GM12878 (cell line): ENCODE results near the gene KRT14. TPM values are rescaled to one million over a fixed set of nuclear protein-coding genes. Genes with fewer than 3 reads are reported as not detected.

Source experiments
- ATAC-seq: fragments of 200-7000 bp; cut with Tn5 transposase; 3 replicates; pipeline ENCODE4 v1.9.1; 2020; ENCODE audit warnings: mild to moderate bottlenecking, moderate library complexity
- BruUV-seq: library from RNA; stranded (reverse); fragments of 400-500 nt; replicated peaks from 2 replicates; lab custom pipeline; 2021; lab: Mats Ljungman, UMichigan
- CTCF ChIA-PET: fragments of 300-600 bp; sonication (Branson Sonifier 250); formaldehyde crosslinking; extraction: SDS; loops from one replicate; lab custom pipeline; 2021; ENCODE audit warnings: inconsistent platforms; lab: Yijun Ruan, JAX
- POLR2A ChIA-PET: fragments of 350-600 bp; formaldehyde crosslinking; extraction: SDS; loops from one replicate; lab custom pipeline; 2021; ENCODE audit warnings: inconsistent platforms; lab: Charles Lee
- RAD21 ChIA-PET: fragments of 300-600 bp; sonication (Branson Sonifier 250); formaldehyde crosslinking; loops from one replicate; lab custom pipeline; 2023; ENCODE audit warnings: antibody characterized with exemption; ENCODE audit not compliant: unreplicated experiment; lab: Charles Lee
- SMC1A ChIA-PET: fragments of 300-600 bp; sonication (Branson Sonifier 250); formaldehyde crosslinking; loops from one replicate; lab custom pipeline; 2023; ENCODE audit not compliant: unreplicated experiment, uncharacterized antibody; lab: Charles Lee
- DNase-seq: peaks from one replicate; pipeline ENCODE4 v3.0.0-alpha.2; 2011; ENCODE audit warnings: low read depth, low spot score
- FAIRE-seq: peaks from 3 replicates; lab custom pipeline; 2011; peaks lifted over from hg19 to GRCh38; lab: Jason Lieb, UNC
- H2AFZ ChIP-seq: 2 replicates; pipeline ENCODE4 v1.6.0; 2011; ENCODE audit warnings: low read depth, low read length, control low read depth; ENCODE audit not compliant: control insufficient read depth
- H3K27ac ChIP-seq: 2 replicates; pipeline ENCODE4 v1.5.1; 2011; ENCODE audit warnings: control low read depth; ENCODE audit not compliant: control insufficient read depth, insufficient read depth
- H3K27me3 ChIP-seq, 2 experiments: replicated peaks in 1 of 2; 2 replicates each; pipeline versions ENCODE4 v1.6.0 to v1.6.1; 2011; ENCODE audit warnings: low read length in 1 of 2; ENCODE audit not compliant: control insufficient read depth in 2 of 2, insufficient read depth in 2 of 2
- H3K36me3 ChIP-seq, 2 experiments: 2 replicates each; pipeline ENCODE4 v1.5.1; 2011; ENCODE audit warnings: low read length in 1 of 2; ENCODE audit not compliant: control insufficient read depth in 2 of 2, insufficient read depth in 2 of 2
- H3K4me1 ChIP-seq: 2 replicates; pipeline ENCODE4 v1.6.1; 2011; ENCODE audit warnings: mild to moderate bottlenecking, low read length, moderate library complexity, mixed read lengths; ENCODE audit not compliant: control insufficient read depth, insufficient read depth
- H3K4me2 ChIP-seq: 2 replicates; pipeline ENCODE4 v1.6.0; 2011; ENCODE audit warnings: control low read depth; ENCODE audit not compliant: control insufficient read depth, insufficient read depth
- H3K4me3 ChIP-seq: fragments of 200-600 bp; sonication (generic); 2 replicates; pipeline ENCODE4 v1.5.1; 2016
- H3K79me2 ChIP-seq: 2 replicates; pipeline ENCODE4 v1.6.0; 2011; ENCODE audit warnings: low read length; ENCODE audit not compliant: control insufficient read depth, insufficient read depth
- H3K9ac ChIP-seq: 2 replicates; pipeline ENCODE4 v1.8.0; 2011; ENCODE audit warnings: low read length, control low read depth, mixed read lengths; ENCODE audit not compliant: control insufficient read depth, insufficient read depth
- H3K9me3 ChIP-seq: replicated peaks from 3 replicates; pipeline ENCODE4 v1.5.1; 2011; ENCODE audit warnings: mild to moderate bottlenecking, low read length; ENCODE audit not compliant: control insufficient read depth, insufficient read depth
- H4K20me1 ChIP-seq: 2 replicates; pipeline ENCODE4 v1.6.0; 2011; ENCODE audit not compliant: control insufficient read depth, insufficient read depth
- EED ChIP-seq: sonication (generic); IDR thresholded peaks from 2 replicates; pipeline ENCODE4 v1.6.1; 2016; ENCODE audit warnings: antibody characterized with exemption, low read depth
- EGR1 ChIP-seq, 2 experiments: IDR thresholded peaks; 1 replicate in 1 of 2; 2 replicates in 1 of 2; pipeline ENCODE4 v1.6.1; 2011 to 2012; ENCODE audit warnings: low read depth in 2 of 2, low read length in 2 of 2, borderline replicate concordance in 1 of 2, mild to moderate bottlenecking in 1 of 2, moderate library complexity in 1 of 2
- HDAC6 ChIP-seq: fragments of 200-600 bp; sonication (generic); IDR thresholded peaks from one replicate; pipeline ENCODE4 v1.8.0; 2017; ENCODE audit warnings: antibody characterized with exemption; ENCODE audit not compliant: unreplicated experiment
- IKZF2 ChIP-seq, 2 experiments: fragments of 450-650 bp; IDR thresholded peaks; 2 replicates each; pipeline ENCODE4 v1.6.1; 2017; ENCODE audit warnings: mild to moderate bottlenecking in 2 of 2, moderate library complexity in 2 of 2
- KAT2A ChIP-seq: conservative IDR thresholded peaks from 2 replicates; pipeline ENCODE4 v1.6.1; 2011; ENCODE audit warnings: low read depth, low read length; ENCODE audit not compliant: control insufficient read depth
- KLF5 ChIP-seq: fragments of 450-650 bp; IDR thresholded peaks from 2 replicates; pipeline ENCODE4 v1.6.1; 2014; ENCODE audit warnings: mild to moderate bottlenecking; ENCODE audit not compliant: partially characterized antibody
- MEF2A ChIP-seq: IDR thresholded peaks from 2 replicates; pipeline ENCODE4 v1.6.1; 2011; ENCODE audit warnings: low read depth, mild to moderate bottlenecking, low read length, moderate library complexity; ENCODE audit not compliant: insufficient read depth
- MEF2B ChIP-seq: fragments of 450-650 bp; IDR thresholded peaks from 2 replicates; pipeline ENCODE4 v1.6.1; 2018; ENCODE audit warnings: mild to moderate bottlenecking, moderate library complexity; ENCODE audit not compliant: partially characterized antibody, poor library complexity, severe bottlenecking
- NR2F1 ChIP-seq: fragments of 450-650 bp; conservative IDR thresholded peaks from 2 replicates; pipeline ENCODE4 v1.6.1; 2017; ENCODE audit warnings: mild to moderate bottlenecking
- POLR2AphosphoS2 ChIP-seq: IDR thresholded peaks from 2 replicates; pipeline ENCODE4 v1.6.1; 2011; ENCODE audit warnings: low read depth, mild to moderate bottlenecking, low read length, improper control_type of control experiment, moderate library complexity
- RELA ChIP-seq: fragments of 450-650 bp; IDR thresholded peaks from 2 replicates; pipeline ENCODE4 v1.8.0; 2014; ENCODE audit warnings: borderline replicate concordance; ENCODE audit not compliant: partially characterized antibody
- SREBF1 ChIP-seq: IDR thresholded peaks from 2 replicates; pipeline ENCODE4 v1.6.1; 2012; ENCODE audit warnings: mild to moderate bottlenecking, low read length
- SREBF2 ChIP-seq: IDR thresholded peaks from 2 replicates; pipeline ENCODE4 v1.6.1; 2012; ENCODE audit warnings: mild to moderate bottlenecking, low read length
- SRF ChIP-seq, 2 experiments: IDR thresholded peaks; 2 replicates each; pipeline ENCODE4 v1.6.1; 2011; ENCODE audit warnings: low read depth in 2 of 2, low read length in 2 of 2, mild to moderate bottlenecking in 1 of 2, moderate library complexity in 1 of 2
- SUPT20H ChIP-seq: IDR thresholded peaks from 2 replicates; pipeline ENCODE4 v1.6.1; 2011; ENCODE audit warnings: low read depth, mild to moderate bottlenecking, low read length, moderate library complexity, borderline replicate concordance; ENCODE audit not compliant: control insufficient read depth
- TBL1XR1 ChIP-seq: IDR thresholded peaks from 2 replicates; pipeline ENCODE4 v1.6.1; 2012; ENCODE audit warnings: low read depth, low read length, improper control_type of control experiment
- ZBED1 ChIP-seq: IDR thresholded peaks from 2 replicates; pipeline ENCODE4 v1.6.1; 2016; ENCODE audit warnings: borderline replicate concordance
- WGBS: methylation state at CpG from one replicate; pipeline ENCODE4 v1.1.6; 2016; ENCODE audit warnings: low lambda C conversion rate; ENCODE audit not compliant: insufficient replicate concordance, insufficient coverage; ENCODE audit errors: missing lambda C conversion rate; 5-methylcytosine and 5-hydroxymethylcytosine counted together
- in situ Hi-C: fragments of 300-500 bp; cut with MboI; formaldehyde crosslinking; loops from 9 replicates; pipeline ENCODE4 v1.14.3; 2018; ENCODE audit warnings: mixed read lengths
- intact Hi-C: fragments of 100-400 bp; cut with micrococcal nuclease; formaldehyde crosslinking; loops from one replicate; pipeline ENCODE4 v1.14.2; 2022; ENCODE audit not compliant: unreplicated experiment
- polyA plus RNA-seq, 11 experiments: library from polyadenylated mRNA; depleted of rRNA in 4 of 11; unstranded in 6 of 11; stranded (reverse) in 5 of 11; fragments of >200 nt; fragmentation: Nextera tagmentation in 4 of 11; fragmentation: Illumina TruSeq in 1 of 11; extraction: Ambion mirVana in 4 of 11; extraction: Trizol in 1 of 11; gene quantifications; 1 replicate in 1 of 11; 2 replicates in 10 of 11; pipeline versions ENCODE4 v1.2.1 to v1.2.3, GENCODE V29; 2011 to 2016; ENCODE audit warnings: inconsistent platforms in 2 of 11, missing spikeins in 2 of 11, low read depth in 1 of 11
- total RNA-seq, 4 experiments: library from RNA; depleted of rRNA in 3 of 4; stranded (reverse); fragments of >200 nt in 3 of 4; fragmentation: Illumina TruSeq in 1 of 4; extraction: Trizol in 1 of 4; gene quantifications; 2 replicates each; pipeline versions ENCODE4 v1.2.1 to v1.2.3, GENCODE V29; 2013 to 2021
- TF ChIP-seq, protein P1 (sequence below): fragments of 450-650 bp; IDR thresholded peaks from 2 replicates; pipeline ENCODE4 v1.6.1; 2017; ENCODE audit warnings: low read depth, mild to moderate bottlenecking, moderate library complexity
- TF ChIP-seq, protein P2 (sequence below): fragments of 450-650 bp; formaldehyde crosslinking; IDR thresholded peaks from 2 replicates; pipeline ENCODE4 v1.4.0; 2022; ENCODE audit warnings: mild to moderate bottlenecking, moderate library complexity

The KRT14 gene
- total and polyA plus RNA-seq, 10 of the 15 experiments (the other 5 are each of a cell fraction or from before 2014, with no cell fraction given) = 1.5 TPM; not detected in 9

DNA sequence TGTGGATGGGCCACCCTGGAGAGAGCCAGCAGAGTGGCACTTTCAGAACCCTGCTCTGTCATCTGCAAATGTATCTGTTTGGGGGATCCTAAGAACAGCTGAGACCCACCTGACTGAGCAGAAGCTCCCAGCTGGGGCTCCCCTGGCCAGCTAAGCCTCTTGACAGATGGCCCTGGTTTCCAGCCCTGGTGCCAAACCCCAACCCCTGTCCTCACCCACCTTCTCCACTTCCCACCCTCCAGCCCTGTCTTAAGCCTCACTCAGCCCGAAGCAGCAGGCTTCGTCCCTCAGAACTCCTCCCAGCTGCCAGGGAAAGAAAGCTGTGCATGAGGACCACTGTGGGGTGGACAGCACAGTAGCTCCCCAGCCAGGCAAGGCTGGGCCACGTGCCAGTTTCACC, 11.4 kb downstream of the KRT14 start:
- no TSS peak for BruUV-seq
- FAIRE-seq (no peak), DNase-seq (no peak), ATAC-seq (no peak)
- H3K4me1 ChIP-seq = no peaks in the 10 kb centered on the region
- SMC1A ChIA-PET = interaction anchor here (0.9 kb wide), 1 partner anchor 56 kb away, joined by 3 read pairs; no protein-coding TSS in a partner anchor
- no peak overlapping the region for H2AFZ ChIP-seq
- in situ Hi-C loops (no loop called here), intact Hi-C loops (loop anchor here (5.0 kb wide), 1 partner anchor 87 kb away; no protein-coding TSS in a partner anchor)
- WGBS = 2% methylated on average over 3 of the region's 3 CpGs
- CTCF ChIA-PET = interaction anchor here (1.1 kb wide), 1 partner anchor 26 kb away, joined by 3 read pairs; no protein-coding TSS in a partner anchor
- H3K9me3 ChIP-seq = no peaks in the 10 kb centered on the region
- TF ChIP-seq SUPT20H (no peak), SREBF2 (no peak), IKZF2 (IDR thresholded peaks at IDR 0.05) (no peak), ZBED1 (no peak), TBL1XR1 (no peak), KLF5 (no peak), SREBF1 (no peak), MEF2A (no peak), POLR2AphosphoS2 (no peak), MEF2B (no peak), NR2F1 (no peak), EGR1 (IDR thresholded peaks at IDR 0.05; ENCODE audit: borderline replicate concordance in 1 of 2, low read depth in 2 of 2, low read length in 2 of 2) (no peak), RELA (no peak), KAT2A (no peak), HDAC6 (no peak), SRF (IDR thresholded peaks at IDR 0.05; ENCODE audit: low read depth in 2 of 2, low read length in 2 of 2) (no peak), EED (no peak)
- TF ChIP-seq, protein P1, sequence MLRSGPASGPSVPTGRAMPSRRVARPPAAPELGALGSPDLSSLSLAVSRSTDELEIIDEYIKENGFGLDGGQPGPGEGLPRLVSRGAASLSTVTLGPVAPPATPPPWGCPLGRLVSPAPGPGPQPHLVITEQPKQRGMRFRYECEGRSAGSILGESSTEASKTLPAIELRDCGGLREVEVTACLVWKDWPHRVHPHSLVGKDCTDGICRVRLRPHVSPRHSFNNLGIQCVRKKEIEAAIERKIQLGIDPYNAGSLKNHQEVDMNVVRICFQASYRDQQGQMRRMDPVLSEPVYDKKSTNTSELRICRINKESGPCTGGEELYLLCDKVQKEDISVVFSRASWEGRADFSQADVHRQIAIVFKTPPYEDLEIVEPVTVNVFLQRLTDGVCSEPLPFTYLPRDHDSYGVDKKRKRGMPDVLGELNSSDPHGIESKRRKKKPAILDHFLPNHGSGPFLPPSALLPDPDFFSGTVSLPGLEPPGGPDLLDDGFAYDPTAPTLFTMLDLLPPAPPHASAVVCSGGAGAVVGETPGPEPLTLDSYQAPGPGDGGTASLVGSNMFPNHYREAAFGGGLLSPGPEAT = no peak
- TF ChIP-seq, protein P2, sequence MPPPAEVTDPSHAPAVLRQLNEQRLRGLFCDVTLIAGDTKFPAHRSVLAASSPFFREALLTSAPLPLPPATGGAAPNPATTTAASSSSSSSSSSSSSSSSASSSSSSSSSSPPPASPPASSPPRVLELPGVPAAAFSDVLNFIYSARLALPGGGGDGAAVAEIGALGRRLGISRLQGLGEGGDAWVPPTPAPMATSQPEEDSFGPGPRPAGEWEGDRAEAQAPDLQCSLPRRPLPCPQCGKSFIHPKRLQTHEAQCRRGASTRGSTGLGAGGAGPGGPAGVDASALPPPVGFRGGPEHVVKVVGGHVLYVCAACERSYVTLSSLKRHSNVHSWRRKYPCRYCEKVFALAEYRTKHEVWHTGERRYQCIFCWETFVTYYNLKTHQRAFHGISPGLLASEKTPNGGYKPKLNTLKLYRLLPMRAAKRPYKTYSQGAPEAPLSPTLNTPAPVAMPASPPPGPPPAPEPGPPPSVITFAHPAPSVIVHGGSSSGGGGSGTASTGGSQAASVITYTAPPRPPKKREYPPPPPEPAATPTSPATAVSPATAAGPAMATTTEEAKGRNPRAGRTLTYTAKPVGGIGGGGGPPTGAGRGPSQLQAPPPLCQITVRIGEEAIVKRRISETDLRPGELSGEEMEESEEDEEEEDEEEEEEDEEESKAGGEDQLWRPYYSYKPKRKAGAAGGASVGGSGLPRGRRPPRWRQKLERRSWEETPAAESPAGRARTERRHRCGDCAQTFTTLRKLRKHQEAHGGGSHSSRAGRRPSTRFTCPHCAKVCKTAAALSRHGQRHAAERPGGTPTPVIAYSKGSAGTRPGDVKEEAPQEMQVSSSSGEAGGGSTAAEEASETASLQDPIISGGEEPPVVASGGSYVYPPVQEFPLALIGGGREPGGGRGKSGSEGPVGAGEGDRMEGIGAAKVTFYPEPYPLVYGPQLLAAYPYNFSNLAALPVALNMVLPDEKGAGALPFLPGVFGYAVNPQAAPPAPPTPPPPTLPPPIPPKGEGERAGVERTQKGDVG (CRISPR knock-in tag) = no peak
- no peaks in the 10 kb centered on the region for H3K36me3 ChIP-seq
- POLR2A ChIA-PET = no interaction called here
- H3K9ac ChIP-seq = no peak overlapping the region
- RAD21 ChIA-PET = no interaction called here
- H3K4me2 ChIP-seq = no peak overlapping the region
- no peak overlapping the region for H3K4me3 ChIP-seq
- H3K79me2 ChIP-seq = no peaks in the 10 kb centered on the region
- H3K27me3 ChIP-seq = peaks cover 0 to 3% of the 10 kb centered on the region in 2 experiments; a peak in 3 of 4 replicates
- H4K20me1 ChIP-seq = no peaks in the 10 kb centered on the region
- H3K27ac ChIP-seq = no peak overlapping the region
